ENCODE data around the gene HDGFL1.

HDGFL1 gene

GRCh38 chr6:22582417-22583205 is 13.2 kb downstream of the HDGFL1 start:
- TF ChIP-seq SPI1 (IDR thresholded peaks at IDR 0.05; ENCODE audit: borderline replicate concordance, low read depth) (no peak), GABPA (IDR thresholded peaks at IDR 0.05; ENCODE audit: low read depth) (no peak), CTCF (IDR thresholded peaks at IDR 0.05; ENCODE audit: insufficient read depth, low read length) (no peak), POLR2AphosphoS5 (IDR thresholded peaks at IDR 0.05; ENCODE audit: low read depth) (no peak), REST (IDR thresholded peaks at IDR 0.05; ENCODE audit: insufficient replicate concordance, low read depth) (no peak)
- DNase-seq (ENCODE audit: low read depth in 1 of 2, low spot score in 1 of 2) = no peak
- Histone ChIP-seq H3K27me3 (ENCODE audit: insufficient read depth, poor library complexity, severe bottlenecking) (no peaks in the 10 kb centered on the region), H3K4me3 (replicated peaks; ENCODE audit: insufficient read depth, low read length) (no peak overlapping the region), H3K27ac (replicated peaks) (no peak overlapping the region)

GRCh38 chr6:22583230-22583629 is 13.9 kb downstream of the HDGFL1 start:
- Histone ChIP-seq H3K27me3 (ENCODE audit: insufficient read depth, poor library complexity, severe bottlenecking) (no peaks in the 10 kb centered on the region), H3K27ac (replicated peaks) (no peak overlapping the region), H3K4me3 (replicated peaks; ENCODE audit: insufficient read depth, low read length) (no peak overlapping the region)
- DNase-seq (ENCODE audit: low read depth in 1 of 2, low spot score in 1 of 2) = no peak
- no peak for TF ChIP-seq GABPA (IDR thresholded peaks at IDR 0.05; ENCODE audit: low read depth)
- no peak for TF ChIP-seq SPI1 (IDR thresholded peaks at IDR 0.05; ENCODE audit: borderline replicate concordance, low read depth)
- TF ChIP-seq CTCF (IDR thresholded peaks at IDR 0.05; ENCODE audit: insufficient read depth, low read length) = no peak
- TF ChIP-seq REST (IDR thresholded peaks at IDR 0.05; ENCODE audit: insufficient replicate concordance, low read depth) = no peak
- TF ChIP-seq POLR2AphosphoS5 (IDR thresholded peaks at IDR 0.05; ENCODE audit: low read depth) = no peak

- no peak for TF ChIP-seq REST (IDR thresholded peaks at IDR 0.05; ENCODE audit: insufficient replicate concordance, low read depth)
- H3K4me3 ChIP-seq (replicated peaks; ENCODE audit: insufficient read depth, low read length) = no peak overlapping the region
- no peak overlapping the region for H3K27ac ChIP-seq (replicated peaks)
- no peak for DNase-seq (ENCODE audit: low read depth in 1 of 2, low spot score in 1 of 2)
- no peaks in the 10 kb centered on the region for H3K27me3 ChIP-seq (ENCODE audit: insufficient read depth, poor library complexity, severe bottlenecking)
Measured at GRCh38 chr6:22583927-22584326, 14.6 kb downstream of the HDGFL1 start.
